Ovary (tissue), 9 donors: ENCODE measurements around the gene EFNA5. TPM values are rescaled to one million over a fixed set of nuclear protein-coding genes. Genes with fewer than 3 reads are reported as not detected.
A peak's percentile ranks its signal among the peaks of the same experiment; 100 is the strongest.

ENCODE experiments used
- DNase-seq, 5 donors: peaks; one replicate each; pipeline ENCODE4 v3.0.0-alpha.2; 2019 to 2020
- H3K27ac ChIP-seq, 2 donors: fragments of 200-600 bp; one replicate each; pipeline versions ENCODE4 v1.5.1 to v1.8.0; 2019 to 2022
- H3K27me3 ChIP-seq: fragments of 200-600 bp; one replicate; pipeline ENCODE4 v1.8.0; 2022
- H3K36me3 ChIP-seq: fragments of 200-600 bp; sonication (generic); one replicate; pipeline ENCODE4 v1.5.1; 2019
- H3K4me1 ChIP-seq: one replicate; pipeline ENCODE4 v1.8.1; 2013; ENCODE audit warnings: mild to moderate bottlenecking, moderate library complexity; ENCODE audit not compliant: insufficient read depth
- H3K4me3 ChIP-seq: fragments of 200-600 bp; sonication (generic); one replicate; pipeline ENCODE4 v1.5.1; 2017
- H3K9me3 ChIP-seq, 2 donors: fragments of 200-600 bp in 1 of 2; sonication (generic) in 1 of 2; one replicate each; pipeline versions ENCODE4 v1.5.1 to v1.8.1; 2013 to 2019; ENCODE audit warnings: mild to moderate bottlenecking in 1 of 2, moderate library complexity in 1 of 2
- CTCF ChIP-seq, 3 donors: fragments of 450-650 bp in 2 of 3; fragments of 200-600 bp in 1 of 3; IDR thresholded peaks; one replicate each; pipeline versions ENCODE4 v1.5.1 to v1.8.0; 2016 to 2022; ENCODE audit warnings: antibody characterized with exemption in 3 of 3, mild to moderate bottlenecking in 1 of 3
- EP300 ChIP-seq: sonication (generic); formaldehyde crosslinking; IDR thresholded peaks from one replicate; pipeline ENCODE4 v1.6.1; 2017; ENCODE audit warnings: antibody characterized with exemption
- POLR2A ChIP-seq: fragments of 450-650 bp; IDR thresholded peaks from one replicate; pipeline ENCODE4 v1.6.1; 2017; ENCODE audit warnings: antibody characterized with exemption, mild to moderate bottlenecking, moderate library complexity
- WGBS, 3 donors: extraction: QIAGEN DNeasy Blood & Tissue Kit in 1 of 3; methylation state at CpG; one replicate each; pipeline versions ENCODE4 v1.1.5 to v1.1.7; 2013 to 2017; 5-methylcytosine and 5-hydroxymethylcytosine counted together
- intact Hi-C, 4 donors: fragments of 100-400 bp; cut with DNase I; formaldehyde crosslinking; loops; one replicate each; pipeline versions ENCODE4 v1.11.0 to v1.15.1; 2022 to 2023
- polyA plus RNA-seq, 2 donors: library from polyadenylated mRNA; stranded (reverse); fragments of 200-250 nt in 1 of 2; fragments of 350-450 nt in 1 of 2; fragmentation: Illumina TruSeq in 1 of 2; extraction: RNeasy Lipid Tissue Mini Kit (QIAGEN cat#74804) in 1 of 2; gene quantifications; one replicate each; pipeline ENCODE4 v1.2.3, GENCODE V29; 2013 to 2014
- total RNA-seq, 7 donors: library from RNA; depleted of rRNA in 2 of 7; stranded (reverse); fragments of >200 nt in 2 of 7; fragmentation: NEBNext Ultra II Directional in 3 of 7; extraction: Animal tissue kit (Norgen Biotek cat#: 25700) in 3 of 7; gene quantifications; one replicate each; pipeline versions ENCODE4 v1.1.0 to v1.2.4, GENCODE V29; 2016 to 2023
- donor health status: DM: no; HTN: no; CAD: no; lungs with moderate emphysema.
- donor health status: DM: no; HTN: no; CAD: no.
- donor health status: Bipolar disorder and iron deficiency.
- donor health status: DM: yes; HTN: yes; CAD: no.
- donor health status: DM: no; HTN: no; CAD: no.
- donor health status: DM: yes; HTN: yes; CAD: no.

Gene EFNA5
- total and polyA plus RNA-seq, 9 donors: 1.5 to 20.6 (median 7.7) TPM

GRCh38 chr5:107404595-107405374, 266.0 kb downstream of the EFNA5 start:
- intact Hi-C loops: no loop called here
- Histone ChIP-seq H3K9me3 (no peaks in the 10 kb centered on the region), H3K27ac (no peak overlapping the region), H3K27me3 (no peaks in the 10 kb centered on the region), H3K36me3 (no peaks in the 10 kb centered on the region), H3K4me3 (no peak overlapping the region), H3K4me1 (peaks cover 3% of the 10 kb centered on the region)
- TF ChIP-seq EP300: no peak
- TF ChIP-seq CTCF (IDR thresholded peaks at IDR 0.05): no peak
- no peak for TF ChIP-seq POLR2A
- no peak for DNase-seq
- WGBS, 3 donors: 86 to 92% (median 89%) methylated on average over 10 of the region's 10 CpGs

GRCh38 chr5:107403228-107403953, 267.3 kb downstream of the EFNA5 start:
- no peak for DNase-seq
- Histone ChIP-seq H3K4me1 (peaks cover 3% of the 10 kb centered on the region), H3K27ac (no peak overlapping the region), H3K9me3 (no peaks in the 10 kb centered on the region), H3K27me3 (no peaks in the 10 kb centered on the region), H3K4me3 (no peak overlapping the region), H3K36me3 (no peaks in the 10 kb centered on the region)
- intact Hi-C loops: no loop called here
- TF ChIP-seq EP300 (no peak), POLR2A (no peak), CTCF (IDR thresholded peaks at IDR 0.05) (no peak)
- WGBS, 3 donors: 40 to 52% (median 41%) methylated on average over 3 of the region's 3 CpGs

GRCh38 chr5:107402434-107403227, 268.1 kb downstream of the EFNA5 start:
- H3K4me3 ChIP-seq: no peak overlapping the region
- TF ChIP-seq CTCF (IDR thresholded peaks at IDR 0.05) (no peak), POLR2A (no peak), EP300 (no peak)
- intact Hi-C loops: no loop called here
- H3K27me3 ChIP-seq: no peaks in the 10 kb centered on the region
- no peaks in the 10 kb centered on the region for H3K36me3 ChIP-seq
- peak in 3 of 5 donors; percentile 9 to 38 (median 19) for DNase-seq
- H3K4me1 ChIP-seq: peaks cover 3% of the 10 kb centered on the region
- H3K9me3 ChIP-seq: no peaks in the 10 kb centered on the region
- H3K27ac ChIP-seq: no peak overlapping the region
- 28 to 41% (median 31%) methylated on average over 12 of the region's 12 CpGs for WGBS, 3 donors

GRCh38 chr5:107401470-107402122, 269.1 kb downstream of the EFNA5 start:
- H3K4me1 ChIP-seq: peaks cover 3% of the 10 kb centered on the region
- no peak for TF ChIP-seq EP300
- TF ChIP-seq POLR2A: no peak
- no peak for TF ChIP-seq CTCF (IDR thresholded peaks at IDR 0.05)
- H3K27ac ChIP-seq: no peak overlapping the region
- WGBS, 3 donors: 29 to 65% (median 44%) methylated on average over 5 of the region's 5 CpGs
- intact Hi-C loops: no loop called here
- no peak overlapping the region for H3K4me3 ChIP-seq
- no peaks in the 10 kb centered on the region for H3K9me3 ChIP-seq
- no peaks in the 10 kb centered on the region for H3K27me3 ChIP-seq
- H3K36me3 ChIP-seq: no peaks in the 10 kb centered on the region
- DNase-seq: no peak
